ENCODE data around the gene HDAC8.
"Not testable (repeated sequence)": the region's sequence is repeated elsewhere in the genome, so short reads cannot be mapped to it uniquely, and the experiment has no call there.

The HDAC8 gene

GRCh38 chrX:72536542-72536941 lies 36.1 kb downstream of the HDAC8 start:
- in situ Hi-C loops (cut with MboI; ENCODE audit: low sequenced_read_pairs), result no loop called here

- in situ Hi-C loops (cut with MboI; ENCODE audit: low sequenced_read_pairs), result no loop called here
Observed at GRCh38 chrX:72532366-72532765, 40.3 kb downstream of the HDAC8 start.

- in situ Hi-C loops (cut with MboI; ENCODE audit: low sequenced_read_pairs), result no loop called here
Observed at GRCh38 chrX:72526534-72527508, 45.8 kb downstream of the HDAC8 start.

GRCh38 chrX:72498782-72499181 lies 73.9 kb downstream of the HDAC8 start:
- in situ Hi-C loops (cut with MboI; ENCODE audit: low sequenced_read_pairs), result no loop called here

- in situ Hi-C loops (cut with MboI; ENCODE audit: low sequenced_read_pairs), result no loop called here
Observed at GRCh38 chrX:72495046-72495445, 77.6 kb downstream of the HDAC8 start.

GRCh38 chrX:72492499-72492898 lies 80.1 kb downstream of the HDAC8 start:
- in situ Hi-C loops (cut with MboI; ENCODE audit: low sequenced_read_pairs), result no loop called here

GRCh38 chrX:72490221-72490620 lies 82.4 kb downstream of the HDAC8 start:
- in situ Hi-C loops (cut with MboI; ENCODE audit: low sequenced_read_pairs), result not testable (repeated sequence)

- in situ Hi-C loops (cut with MboI; ENCODE audit: low sequenced_read_pairs), result no loop called here
Observed at GRCh38 chrX:72487661-72488060, 85.0 kb downstream of the HDAC8 start.

- in situ Hi-C loops (cut with MboI; ENCODE audit: low sequenced_read_pairs), result no loop called here
Observed at GRCh38 chrX:72479324-72480274, 93.0 kb downstream of the HDAC8 start.

GRCh38 chrX:72478853-72479252 lies 93.8 kb downstream of the HDAC8 start:
- in situ Hi-C loops (cut with MboI; ENCODE audit: low sequenced_read_pairs), result no loop called here

GRCh38 chrX:72478351-72478750 lies 94.3 kb downstream of the HDAC8 start:
- in situ Hi-C loops (cut with MboI; ENCODE audit: low sequenced_read_pairs), result no loop called here

- in situ Hi-C loops (cut with MboI; ENCODE audit: low sequenced_read_pairs), result no loop called here
Observed at GRCh38 chrX:72477781-72478181, 94.9 kb downstream of the HDAC8 start.

- in situ Hi-C loops (cut with MboI; ENCODE audit: low sequenced_read_pairs), result no loop called here
Observed at GRCh38 chrX:72477376-72477775, 95.3 kb downstream of the HDAC8 start.

GRCh38 chrX:72475952-72476668 lies 96.5 kb downstream of the HDAC8 start:
- in situ Hi-C loops (cut with MboI; ENCODE audit: low sequenced_read_pairs), result no loop called here

- in situ Hi-C loops (cut with MboI; ENCODE audit: low sequenced_read_pairs), result no loop called here
Observed at GRCh38 chrX:72475338-72475737, 97.3 kb downstream of the HDAC8 start.

- in situ Hi-C loops (cut with MboI; ENCODE audit: low sequenced_read_pairs), result no loop called here
Observed at GRCh38 chrX:72470532-72471223, 102.0 kb downstream of the HDAC8 start.

GRCh38 chrX:72470117-72470516 lies 102.5 kb downstream of the HDAC8 start:
- in situ Hi-C loops (cut with MboI; ENCODE audit: low sequenced_read_pairs), result no loop called here

- in situ Hi-C loops (cut with MboI; ENCODE audit: low sequenced_read_pairs), result no loop called here
Observed at GRCh38 chrX:72468607-72469006, 104.0 kb downstream of the HDAC8 start.

GRCh38 chrX:72467135-72467534 lies 105.5 kb downstream of the HDAC8 start:
- in situ Hi-C loops (cut with MboI; ENCODE audit: low sequenced_read_pairs), result no loop called here

- in situ Hi-C loops (cut with MboI; ENCODE audit: low sequenced_read_pairs), result no loop called here
Observed at GRCh38 chrX:72466493-72466892, 106.2 kb downstream of the HDAC8 start.
